ENCODE data around the gene EBF3.

Gene EBF3

DNA sequence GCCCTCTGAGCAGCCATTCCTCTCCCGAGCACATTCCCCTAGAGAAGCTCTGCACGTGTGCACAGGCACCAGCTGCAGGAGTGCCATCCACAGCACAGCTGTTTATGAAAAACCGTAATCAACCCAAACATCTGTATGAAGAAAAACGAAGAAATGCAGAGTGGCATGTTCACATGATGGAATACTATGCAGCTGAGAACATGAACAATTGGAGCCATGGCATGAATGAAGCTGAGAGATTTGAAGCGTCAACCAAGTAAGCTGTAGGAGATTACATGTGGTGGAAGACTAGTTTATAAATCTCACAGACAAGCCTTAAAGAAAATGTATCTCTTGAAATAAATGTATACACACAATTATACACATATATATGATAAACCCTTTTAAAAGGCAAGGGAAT lies 176.5 kb downstream of the EBF3 start:
- no peak for DNase-seq

DNA sequence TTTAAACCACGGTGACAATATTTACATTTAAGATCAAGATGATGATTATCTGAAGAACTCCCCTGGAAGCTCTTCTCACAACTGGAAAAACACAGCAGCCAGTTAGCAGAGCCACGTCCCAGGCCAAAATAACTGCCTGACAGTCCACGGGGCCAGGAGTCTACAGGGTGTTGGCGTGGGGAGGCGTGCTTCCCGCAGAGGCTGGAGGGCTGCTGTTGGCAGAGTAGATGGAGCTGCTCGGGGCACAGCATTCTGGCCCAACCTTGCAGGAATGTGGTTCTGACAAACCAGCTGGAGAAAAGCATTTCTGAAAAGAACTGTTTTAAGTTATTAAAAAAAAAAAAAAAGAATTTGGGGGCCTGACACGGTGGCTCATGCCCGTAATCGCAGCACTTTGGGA lies 177.9 kb downstream of the EBF3 start:
- DNase-seq: no peak

DNA sequence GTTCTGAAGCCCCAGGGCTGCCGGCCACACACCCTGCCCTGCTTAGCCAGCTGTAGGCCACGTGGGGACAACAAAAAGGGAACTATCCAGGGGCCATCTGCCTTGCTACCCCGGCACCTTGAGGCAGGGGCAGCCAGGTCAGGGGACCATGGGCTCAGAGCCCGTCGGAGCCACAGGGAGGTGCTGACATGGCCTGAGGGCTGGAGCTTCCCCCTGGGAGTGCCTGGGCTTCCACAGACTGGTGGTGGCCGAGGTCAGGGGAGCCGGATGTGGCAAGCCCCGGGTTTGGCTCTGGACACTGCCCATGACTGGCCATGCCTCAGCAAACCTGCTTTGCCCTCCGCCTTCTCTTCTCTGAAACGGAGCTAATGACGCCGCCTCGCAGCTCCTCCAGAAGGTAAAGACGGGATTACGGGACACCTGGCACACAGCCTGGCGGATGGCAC lies 178.5 kb downstream of the EBF3 start:
- DNase-seq: no peak
